ENCODE data around the gene NKX2-1. TPM values are rescaled to one million over a fixed set of nuclear protein-coding genes. Genes with fewer than 3 reads are reported as not detected.

The NKX2-1 gene
- total RNA-seq, 1 donor from 2014 or later = 7.4 TPM

- Mint-ChIP-seq H3K27ac (no peak overlapping the region), H3K4me1 (ENCODE audit: unreplicated experiment) (no peaks in the 10 kb centered on the region), H3K27me3 (peaks cover 79% of the 10 kb centered on the region), H3K9me3 (peaks cover 8% of the 10 kb centered on the region), H3K36me3 (no peaks in the 10 kb centered on the region), H3K4me3 (no peak overlapping the region)
- no peak for TF ChIP-seq CTCF (conservative IDR thresholded peaks at IDR 0.05)
- no peak for DNase-seq (ENCODE audit: extremely low spot score, unreplicated experiment)
Measured at GRCh38 chr14:36538051-36538450, 18.0 kb upstream of the NKX2-1 start.

DNA sequence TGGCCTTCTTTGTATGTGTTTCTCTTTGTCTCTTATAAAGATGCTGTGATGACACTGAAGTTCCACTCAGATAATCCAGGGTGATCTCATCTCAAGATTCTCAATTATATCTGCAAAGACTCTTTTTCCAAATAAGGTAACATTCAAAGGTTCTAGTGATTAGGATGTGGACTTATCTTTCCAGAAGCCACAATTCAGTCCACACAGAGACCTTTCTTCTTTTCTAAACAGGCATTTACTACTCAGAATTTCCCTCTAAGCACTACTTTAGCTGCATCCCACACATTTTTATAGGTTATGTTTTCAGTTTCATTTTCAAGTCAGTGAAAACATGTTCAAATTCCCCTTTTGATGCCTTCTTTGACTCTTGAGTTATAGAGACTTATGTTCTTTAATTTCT, 9.0 kb upstream of the NKX2-1 start:
- Mint-ChIP-seq H3K4me3 (no peak overlapping the region), H3K9me3 (no peaks in the 10 kb centered on the region), H3K27me3 (peaks cover 100% of the 10 kb centered on the region), H3K36me3 (no peaks in the 10 kb centered on the region), H3K27ac (no peak overlapping the region), H3K4me1 (ENCODE audit: unreplicated experiment) (peaks cover 4% of the 10 kb centered on the region)
- TF ChIP-seq CTCF (conservative IDR thresholded peaks at IDR 0.05) = no peak
- no peak for DNase-seq (ENCODE audit: extremely low spot score, unreplicated experiment)

DNA sequence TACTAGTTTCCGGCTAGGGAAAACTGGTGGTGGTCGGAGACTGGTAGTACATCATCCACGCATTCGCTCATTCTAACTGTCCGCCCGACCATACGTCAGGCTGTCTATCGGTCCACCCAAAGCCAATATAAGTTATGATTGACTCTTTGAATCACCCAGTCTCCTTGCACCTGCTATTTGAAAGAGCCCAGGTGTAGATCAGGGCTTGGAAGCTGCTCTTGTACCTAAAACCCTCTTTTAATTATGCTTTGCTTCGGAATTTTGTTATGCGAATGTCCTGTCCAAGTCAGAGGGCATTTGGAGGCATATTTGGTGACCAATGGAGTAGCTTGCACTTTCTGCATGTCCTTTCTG, 5.7 kb upstream of the NKX2-1 start:
- Mint-ChIP-seq H3K36me3 (no peaks in the 10 kb centered on the region), H3K9me3 (no peaks in the 10 kb centered on the region), H3K27me3 (peaks cover 100% of the 10 kb centered on the region), H3K4me3 (peak overlapping the region; percentile 38), H3K27ac (no peak overlapping the region), H3K4me1 (ENCODE audit: unreplicated experiment) (peaks cover 13% of the 10 kb centered on the region)
- peak; percentile 6 for TF ChIP-seq CTCF (conservative IDR thresholded peaks at IDR 0.05)
- no peak for DNase-seq (ENCODE audit: extremely low spot score, unreplicated experiment)

DNA sequence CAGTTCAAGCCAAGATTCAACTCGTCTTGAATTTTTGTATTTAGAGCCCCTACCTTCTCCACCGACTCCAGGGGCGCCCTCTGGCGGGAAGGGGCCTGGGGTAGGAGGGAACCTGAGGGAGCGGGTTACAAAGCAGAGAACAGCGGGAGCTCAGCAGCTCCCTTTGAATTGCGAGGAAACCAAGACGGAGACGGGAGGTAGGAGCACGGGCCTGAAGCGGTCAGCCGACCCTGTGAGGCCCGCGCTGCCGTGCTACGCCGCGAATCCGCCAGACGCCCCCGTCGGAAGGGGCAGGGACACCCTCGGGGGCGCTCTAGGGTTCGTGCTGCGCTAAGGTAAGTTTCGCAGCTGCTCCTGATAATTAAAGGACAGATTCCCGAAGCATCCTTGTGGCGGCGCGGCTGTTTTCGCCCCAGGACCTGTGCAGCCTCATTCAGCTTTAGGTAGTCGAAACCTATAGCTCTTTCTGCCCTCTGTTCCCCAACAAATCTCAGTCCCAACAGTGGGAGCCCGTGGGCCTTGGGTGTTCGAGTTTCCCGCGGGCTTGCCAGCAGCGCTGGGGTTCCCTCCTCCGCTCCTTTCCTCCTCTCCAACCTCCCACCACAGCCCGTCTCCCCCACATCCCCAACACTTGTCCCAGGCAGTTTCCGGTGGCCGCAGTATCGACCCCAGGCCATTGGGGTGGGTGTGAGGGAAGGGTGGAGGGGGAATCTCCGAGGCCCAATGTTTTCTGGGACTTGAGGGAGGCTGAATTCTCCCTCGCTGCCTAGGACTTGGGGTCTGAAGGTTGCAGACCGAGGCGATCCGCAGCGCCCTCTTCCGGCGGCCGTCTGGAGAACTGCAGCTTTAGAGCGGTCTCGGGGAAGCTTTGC, 5.1 kb upstream of the NKX2-1 start:
- no peak overlapping the region for H3K27ac Mint-ChIP-seq
- H3K9me3 Mint-ChIP-seq = no peaks in the 10 kb centered on the region
- no peak for DNase-seq (ENCODE audit: extremely low spot score, unreplicated experiment)
- peak overlapping the region; percentile 38 for H3K4me3 Mint-ChIP-seq
- no peaks in the 10 kb centered on the region for H3K36me3 Mint-ChIP-seq
- TF ChIP-seq CTCF (conservative IDR thresholded peaks at IDR 0.05) = peak; percentile 90
- peaks cover 99% of the 10 kb centered on the region for H3K27me3 Mint-ChIP-seq
- H3K4me1 Mint-ChIP-seq (ENCODE audit: unreplicated experiment) = peaks cover 13% of the 10 kb centered on the region

DNA sequence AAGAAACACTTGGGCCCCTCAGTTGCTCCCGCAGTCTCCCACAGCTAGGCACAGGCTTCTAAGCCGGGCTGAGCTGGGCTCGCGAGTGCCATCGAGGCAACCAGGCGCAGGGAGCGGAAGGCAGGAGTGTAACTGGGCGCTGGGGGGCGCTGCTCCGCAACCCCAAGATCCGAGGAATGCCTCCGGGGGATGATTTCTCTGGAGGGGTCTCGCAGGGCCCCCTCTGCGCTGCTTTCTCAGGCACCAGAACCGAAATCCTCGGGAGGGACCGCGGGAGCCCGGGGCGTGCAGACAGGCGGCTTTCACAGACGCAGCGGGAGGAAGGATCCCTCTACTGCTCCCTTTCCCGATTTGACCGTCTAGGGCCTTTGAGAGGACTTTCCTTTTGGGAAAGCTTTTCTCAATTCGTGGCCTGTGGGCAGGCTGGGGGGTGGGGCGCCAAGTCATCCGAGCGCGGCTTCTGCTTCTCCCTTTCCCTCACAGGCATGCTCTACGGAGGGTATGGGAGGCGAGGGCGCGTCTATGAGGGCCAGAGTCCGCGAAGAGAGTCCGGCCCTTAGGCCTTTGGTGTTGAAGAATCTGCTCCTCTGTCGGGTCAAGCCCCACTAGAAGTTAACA, 4.3 kb upstream of the NKX2-1 start:
- Mint-ChIP-seq H3K4me3 (no peak overlapping the region), H3K36me3 (no peaks in the 10 kb centered on the region), H3K27me3 (peaks cover 99% of the 10 kb centered on the region), H3K27ac (no peak overlapping the region), H3K4me1 (ENCODE audit: unreplicated experiment) (peaks cover 16% of the 10 kb centered on the region), H3K9me3 (no peaks in the 10 kb centered on the region)
- TF ChIP-seq CTCF (conservative IDR thresholded peaks at IDR 0.05) = peak; percentile 49
- DNase-seq (ENCODE audit: extremely low spot score, unreplicated experiment) = no peak

Data from type B pancreatic cell (in vitro differentiated cells).